HepG2 (cell line): ENCODE data around the gene ERBB3. TPM values are rescaled to one million over a fixed set of nuclear protein-coding genes. Genes with fewer than 3 reads are reported as not detected.
A peak's percentile ranks its signal among the peaks of the same experiment; 100 is the strongest.

Experiments used
- ARID2 ChIP-seq: sonication (generic); formaldehyde crosslinking; IDR thresholded peaks from 2 replicates; pipeline ENCODE4 v1.8.1; 2022; ENCODE audit warnings: mild to moderate bottlenecking, missing genetic modification reagents, borderline replicate concordance
- FOXO1 ChIP-seq: sonication (generic); formaldehyde crosslinking; IDR thresholded peaks from 2 replicates; pipeline ENCODE4 v1.4.0; 2020; ENCODE audit warnings: missing genetic modification reagents
- KDM4B ChIP-seq: sonication (generic); formaldehyde crosslinking; IDR thresholded peaks from 2 replicates; pipeline ENCODE4 v1.4.0; 2020; ENCODE audit warnings: missing genetic modification reagents
- MAFG ChIP-seq: sonication (generic); formaldehyde crosslinking; IDR thresholded peaks from 2 replicates; pipeline ENCODE4 v1.5.1; 2020; ENCODE audit warnings: mild to moderate bottlenecking, missing genetic modification reagents
- MED8 ChIP-seq: sonication (generic); formaldehyde crosslinking; IDR thresholded peaks from 2 replicates; pipeline ENCODE4 v1.8.1; 2023; ENCODE audit warnings: mild to moderate bottlenecking, missing genetic modification reagents; ENCODE audit not compliant: insufficient replicate concordance
- MEIS2 ChIP-seq: sonication (generic); formaldehyde crosslinking; IDR thresholded peaks from 2 replicates; pipeline ENCODE4 v1.9.0; 2021; ENCODE audit warnings: mild to moderate bottlenecking, missing genetic modification reagents
- POLR2G ChIP-seq: fragments of 200-400 bp; formaldehyde crosslinking; IDR thresholded peaks from 2 replicates; pipeline ENCODE4 v1.6.1; 2018; ENCODE audit warnings: mild to moderate bottlenecking, low read depth, low read length, moderate library complexity
- RBM22 ChIP-seq: fragments of 200-400 bp; formaldehyde crosslinking; optimal IDR thresholded peaks from 2 replicates; pipeline ENCODE3; 2017; ENCODE audit warnings: mild to moderate bottlenecking, low read length, moderate library complexity
- ZNF10 ChIP-seq: sonication (generic); formaldehyde crosslinking; IDR thresholded peaks from 2 replicates; pipeline ENCODE4 v1.4.0; 2020; ENCODE audit warnings: mild to moderate bottlenecking, low read depth, missing genetic modification reagents, borderline replicate concordance
- ZNF207 ChIP-seq: fragments of 450-650 bp; IDR thresholded peaks from 2 replicates; pipeline ENCODE4 v1.6.1; 2016; ENCODE audit warnings: antibody characterized with exemption, borderline replicate concordance
- ZNF354B ChIP-seq: sonication (generic); formaldehyde crosslinking; IDR thresholded peaks from 2 replicates; pipeline ENCODE4 v1.8.0; 2022; ENCODE audit warnings: mild to moderate bottlenecking, missing genetic modification reagents
- ZSCAN25 ChIP-seq: sonication (generic); formaldehyde crosslinking; IDR thresholded peaks from 2 replicates; pipeline ENCODE4 v1.8.0; 2022; ENCODE audit warnings: mild to moderate bottlenecking, missing genetic modification reagents
- polyA plus RNA-seq, 8 experiments: library from polyadenylated mRNA; depleted of rRNA in 3 of 8; stranded (reverse) in 7 of 8; unstranded in 1 of 8; fragments of >200 nt; fragmentation: Illumina TruSeq in 4 of 8; extraction: Trizol in 4 of 8; gene quantifications; 2 replicates each; pipeline versions ENCODE4 v1.2.1 to v1.2.3, GENCODE V29; 2011 to 2016; ENCODE audit warnings: low read depth in 4 of 8, missing spikeins in 1 of 8, mixed read lengths in 1 of 8; ENCODE audit not compliant: insufficient read depth in 1 of 8
- total RNA-seq, 5 experiments: library from RNA; depleted of rRNA; stranded (reverse); fragments of >200 nt; fragmentation: Illumina TruSeq; extraction: Trizol; gene quantifications; 2 replicates each; pipeline ENCODE4 v1.2.3, GENCODE V29; 2016; ENCODE audit warnings: low read depth in 1 of 5
- TF ChIP-seq, protein P1 (sequence below): sonication (generic); formaldehyde crosslinking; IDR thresholded peaks from 2 replicates; pipeline ENCODE4 v1.4.0; 2020; ENCODE audit warnings: missing genetic modification reagents
- TF ChIP-seq, protein P2 (sequence below): sonication (generic); formaldehyde crosslinking; IDR thresholded peaks from 2 replicates; pipeline ENCODE4 v1.4.0; 2020; ENCODE audit warnings: missing genetic modification reagents; ENCODE audit errors: not compliant biosample characterization
- TF ChIP-seq, protein P3 (sequence below): IDR thresholded peaks from 2 replicates; pipeline ENCODE4 v1.6.1; 2016; ENCODE audit warnings: low read depth, missing genetic modification reagents, missing compliant biosample characterization
- TF ChIP-seq, protein P4 (sequence below): fragments of 450-650 bp; IDR thresholded peaks from 2 replicates; pipeline ENCODE4 v1.6.1; 2016

ERBB3 gene
- total and polyA plus RNA-seq, 2 of the 13 experiments (the other 11 are each of a cell fraction or from before 2014, with no cell fraction given) = 93.6 to 358 TPM

DNA sequence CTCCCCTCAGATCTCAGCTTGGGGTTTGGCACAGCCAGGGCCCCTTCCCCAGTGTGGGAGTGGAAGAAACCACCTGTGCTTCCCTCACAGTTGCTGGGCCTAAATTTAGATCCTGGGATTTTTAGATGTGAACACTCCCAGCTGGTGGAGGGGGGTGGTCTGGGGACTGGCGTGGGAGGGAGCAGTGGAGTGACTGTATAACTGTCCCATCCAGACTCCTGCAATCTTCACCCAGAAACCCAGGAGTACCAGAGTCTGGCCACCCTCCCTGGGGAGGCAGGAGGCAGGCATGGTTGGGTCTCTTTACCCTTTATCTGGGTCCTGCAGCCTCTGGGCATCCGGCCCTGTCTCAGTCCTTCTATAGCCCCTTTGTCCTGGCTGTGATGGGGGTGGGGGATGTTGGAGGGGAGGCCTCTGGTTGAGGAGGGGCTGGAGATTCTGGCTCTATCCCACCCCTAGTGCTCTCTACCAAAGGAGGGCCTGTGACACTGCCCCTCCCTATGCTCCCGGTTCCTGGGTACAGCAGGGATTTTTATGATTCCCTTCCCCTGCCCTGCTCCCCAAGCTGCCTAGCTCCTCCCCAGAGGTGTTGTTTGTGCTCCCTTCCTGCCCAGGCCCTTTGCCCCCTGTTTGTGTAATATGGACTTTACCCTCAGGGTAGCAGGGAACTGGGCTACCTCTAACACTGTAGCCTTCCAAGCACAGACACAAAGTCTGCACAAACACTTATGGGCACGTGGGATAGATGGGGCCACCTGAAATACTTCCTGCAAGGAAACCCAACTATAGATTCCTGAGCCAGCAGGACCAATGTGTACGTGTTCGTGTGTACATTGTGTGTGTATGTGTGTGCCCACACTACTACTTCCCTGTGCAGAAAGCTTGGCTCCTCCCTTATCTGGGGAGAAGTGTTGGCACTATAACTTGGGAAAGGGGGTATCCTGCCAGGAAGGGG, 1.7 kb downstream of the ERBB3 start (continued):
- TF ChIP-seq MAFG (CRISPR knock-in tag) = no peak
- TF ChIP-seq RBM22 = peak; percentile 70
- TF ChIP-seq ZNF207 = no peak
- TF ChIP-seq ZNF354B (CRISPR knock-in tag) = no peak
- peak; percentile 77 for TF ChIP-seq POLR2G
- TF ChIP-seq, protein P1, sequence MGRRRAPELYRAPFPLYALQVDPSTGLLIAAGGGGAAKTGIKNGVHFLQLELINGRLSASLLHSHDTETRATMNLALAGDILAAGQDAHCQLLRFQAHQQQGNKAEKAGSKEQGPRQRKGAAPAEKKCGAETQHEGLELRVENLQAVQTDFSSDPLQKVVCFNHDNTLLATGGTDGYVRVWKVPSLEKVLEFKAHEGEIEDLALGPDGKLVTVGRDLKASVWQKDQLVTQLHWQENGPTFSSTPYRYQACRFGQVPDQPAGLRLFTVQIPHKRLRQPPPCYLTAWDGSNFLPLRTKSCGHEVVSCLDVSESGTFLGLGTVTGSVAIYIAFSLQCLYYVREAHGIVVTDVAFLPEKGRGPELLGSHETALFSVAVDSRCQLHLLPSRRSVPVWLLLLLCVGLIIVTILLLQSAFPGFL (CRISPR knock-in tag) = no peak
- TF ChIP-seq ZSCAN25 (CRISPR knock-in tag) = peak; percentile 94
- TF ChIP-seq FOXO1 (CRISPR knock-in tag) = peak; percentile 100
- no peak for TF ChIP-seq ZNF10 (CRISPR knock-in tag)
- 0 out of 2 replicates have a peak, but pooled peaks have one; percentile 73 for TF ChIP-seq ARID2 (CRISPR knock-in tag)
- peak; percentile 65; the same call in 1 of the 2 replicates for TF ChIP-seq MEIS2 (CRISPR knock-in tag)
- TF ChIP-seq, protein P2, sequence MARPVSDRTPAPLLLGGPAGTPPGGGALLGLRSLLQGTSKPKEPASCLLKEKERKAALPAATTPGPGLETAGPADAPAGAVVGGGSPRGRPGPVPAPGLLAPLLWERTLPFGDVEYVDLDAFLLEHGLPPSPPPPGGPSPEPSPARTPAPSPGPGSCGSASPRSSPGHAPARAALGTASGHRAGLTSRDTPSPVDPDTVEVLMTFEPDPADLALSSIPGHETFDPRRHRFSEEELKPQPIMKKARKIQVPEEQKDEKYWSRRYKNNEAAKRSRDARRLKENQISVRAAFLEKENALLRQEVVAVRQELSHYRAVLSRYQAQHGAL (CRISPR knock-in tag) = no peak
- peak; percentile 74 for TF ChIP-seq KDM4B
- TF ChIP-seq, protein P3, sequence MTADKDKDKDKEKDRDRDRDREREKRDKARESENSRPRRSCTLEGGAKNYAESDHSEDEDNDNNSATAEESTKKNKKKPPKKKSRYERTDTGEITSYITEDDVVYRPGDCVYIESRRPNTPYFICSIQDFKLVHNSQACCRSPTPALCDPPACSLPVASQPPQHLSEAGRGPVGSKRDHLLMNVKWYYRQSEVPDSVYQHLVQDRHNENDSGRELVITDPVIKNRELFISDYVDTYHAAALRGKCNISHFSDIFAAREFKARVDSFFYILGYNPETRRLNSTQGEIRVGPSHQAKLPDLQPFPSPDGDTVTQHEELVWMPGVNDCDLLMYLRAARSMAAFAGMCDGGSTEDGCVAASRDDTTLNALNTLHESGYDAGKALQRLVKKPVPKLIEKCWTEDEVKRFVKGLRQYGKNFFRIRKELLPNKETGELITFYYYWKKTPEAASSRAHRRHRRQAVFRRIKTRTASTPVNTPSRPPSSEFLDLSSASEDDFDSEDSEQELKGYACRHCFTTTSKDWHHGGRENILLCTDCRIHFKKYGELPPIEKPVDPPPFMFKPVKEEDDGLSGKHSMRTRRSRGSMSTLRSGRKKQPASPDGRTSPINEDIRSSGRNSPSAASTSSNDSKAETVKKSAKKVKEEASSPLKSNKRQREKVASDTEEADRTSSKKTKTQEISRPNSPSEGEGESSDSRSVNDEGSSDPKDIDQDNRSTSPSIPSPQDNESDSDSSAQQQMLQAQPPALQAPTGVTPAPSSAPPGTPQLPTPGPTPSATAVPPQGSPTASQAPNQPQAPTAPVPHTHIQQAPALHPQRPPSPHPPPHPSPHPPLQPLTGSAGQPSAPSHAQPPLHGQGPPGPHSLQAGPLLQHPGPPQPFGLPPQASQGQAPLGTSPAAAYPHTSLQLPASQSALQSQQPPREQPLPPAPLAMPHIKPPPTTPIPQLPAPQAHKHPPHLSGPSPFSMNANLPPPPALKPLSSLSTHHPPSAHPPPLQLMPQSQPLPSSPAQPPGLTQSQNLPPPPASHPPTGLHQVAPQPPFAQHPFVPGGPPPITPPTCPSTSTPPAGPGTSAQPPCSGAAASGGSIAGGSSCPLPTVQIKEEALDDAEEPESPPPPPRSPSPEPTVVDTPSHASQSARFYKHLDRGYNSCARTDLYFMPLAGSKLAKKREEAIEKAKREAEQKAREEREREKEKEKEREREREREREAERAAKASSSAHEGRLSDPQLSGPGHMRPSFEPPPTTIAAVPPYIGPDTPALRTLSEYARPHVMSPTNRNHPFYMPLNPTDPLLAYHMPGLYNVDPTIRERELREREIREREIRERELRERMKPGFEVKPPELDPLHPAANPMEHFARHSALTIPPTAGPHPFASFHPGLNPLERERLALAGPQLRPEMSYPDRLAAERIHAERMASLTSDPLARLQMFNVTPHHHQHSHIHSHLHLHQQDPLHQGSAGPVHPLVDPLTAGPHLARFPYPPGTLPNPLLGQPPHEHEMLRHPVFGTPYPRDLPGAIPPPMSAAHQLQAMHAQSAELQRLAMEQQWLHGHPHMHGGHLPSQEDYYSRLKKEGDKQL = peak; percentile 90
- TF ChIP-seq MED8 (CRISPR knock-in tag) = peak; percentile 90
- TF ChIP-seq, protein P4, sequence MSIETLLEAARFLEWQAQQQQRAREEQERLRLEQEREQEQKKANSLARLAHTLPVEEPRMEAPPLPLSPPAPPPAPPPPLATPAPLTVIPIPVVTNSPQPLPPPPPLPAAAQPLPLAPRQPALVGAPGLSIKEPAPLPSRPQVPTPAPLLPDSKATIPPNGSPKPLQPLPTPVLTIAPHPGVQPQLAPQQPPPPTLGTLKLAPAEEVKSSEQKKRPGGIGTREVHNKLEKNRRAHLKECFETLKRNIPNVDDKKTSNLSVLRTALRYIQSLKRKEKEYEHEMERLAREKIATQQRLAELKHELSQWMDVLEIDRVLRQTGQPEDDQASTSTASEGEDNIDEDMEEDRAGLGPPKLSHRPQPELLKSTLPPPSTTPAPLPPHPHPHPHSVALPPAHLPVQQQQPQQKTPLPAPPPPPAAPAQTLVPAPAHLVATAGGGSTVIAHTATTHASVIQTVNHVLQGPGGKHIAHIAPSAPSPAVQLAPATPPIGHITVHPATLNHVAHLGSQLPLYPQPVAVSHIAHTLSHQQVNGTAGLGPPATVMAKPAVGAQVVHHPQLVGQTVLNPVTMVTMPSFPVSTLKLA = peak; percentile 87
